ENCODE data around the gene MRPL53.

Gene MRPL53

DNA sequence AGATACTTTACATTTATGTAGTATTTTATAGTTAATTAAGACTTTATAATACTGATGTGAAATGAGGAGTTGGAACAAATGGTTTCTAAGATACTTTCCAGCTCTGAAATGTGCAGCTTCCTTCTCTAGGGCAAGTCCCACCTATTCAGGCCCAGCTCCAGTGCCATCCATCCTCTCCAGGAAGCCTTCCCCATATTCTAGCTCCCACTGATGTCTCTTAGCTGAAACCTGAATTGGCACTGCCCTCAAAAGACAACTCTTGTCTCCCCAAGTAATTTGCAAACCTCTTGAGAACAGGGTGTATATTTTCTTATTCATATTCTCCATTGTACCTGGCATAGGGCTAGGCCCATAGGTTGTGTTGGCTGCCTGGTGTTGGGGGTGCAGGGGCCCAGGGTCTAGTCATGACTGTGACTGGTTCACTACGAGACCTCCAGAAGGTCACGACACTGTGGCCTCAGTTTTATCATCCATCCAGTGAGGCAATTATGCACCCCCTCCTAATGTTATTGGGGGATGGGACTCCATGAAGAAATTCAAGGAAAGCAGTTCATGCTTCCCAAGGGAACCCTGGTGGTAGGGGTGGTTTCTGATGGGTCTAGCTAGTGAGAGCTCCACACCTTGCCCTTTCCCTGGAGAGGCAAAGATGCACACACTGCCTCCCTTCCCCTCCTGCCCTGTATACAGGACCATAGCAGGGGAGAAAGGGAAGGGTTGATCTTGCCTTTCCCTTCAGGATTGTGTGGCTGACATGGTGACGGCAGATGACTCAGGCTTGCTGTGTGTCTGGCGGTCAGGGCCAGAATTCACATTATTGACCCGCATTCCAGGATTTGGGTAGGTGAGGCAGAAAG, 48.1 kb downstream of the MRPL53 start:
- DNase-seq (ENCODE audit: extremely low read depth, low read depth) = no peak
- no peak for TF ChIP-seq CTCF (IDR thresholded peaks at IDR 0.05; ENCODE audit: low read depth, low read length)

DNA sequence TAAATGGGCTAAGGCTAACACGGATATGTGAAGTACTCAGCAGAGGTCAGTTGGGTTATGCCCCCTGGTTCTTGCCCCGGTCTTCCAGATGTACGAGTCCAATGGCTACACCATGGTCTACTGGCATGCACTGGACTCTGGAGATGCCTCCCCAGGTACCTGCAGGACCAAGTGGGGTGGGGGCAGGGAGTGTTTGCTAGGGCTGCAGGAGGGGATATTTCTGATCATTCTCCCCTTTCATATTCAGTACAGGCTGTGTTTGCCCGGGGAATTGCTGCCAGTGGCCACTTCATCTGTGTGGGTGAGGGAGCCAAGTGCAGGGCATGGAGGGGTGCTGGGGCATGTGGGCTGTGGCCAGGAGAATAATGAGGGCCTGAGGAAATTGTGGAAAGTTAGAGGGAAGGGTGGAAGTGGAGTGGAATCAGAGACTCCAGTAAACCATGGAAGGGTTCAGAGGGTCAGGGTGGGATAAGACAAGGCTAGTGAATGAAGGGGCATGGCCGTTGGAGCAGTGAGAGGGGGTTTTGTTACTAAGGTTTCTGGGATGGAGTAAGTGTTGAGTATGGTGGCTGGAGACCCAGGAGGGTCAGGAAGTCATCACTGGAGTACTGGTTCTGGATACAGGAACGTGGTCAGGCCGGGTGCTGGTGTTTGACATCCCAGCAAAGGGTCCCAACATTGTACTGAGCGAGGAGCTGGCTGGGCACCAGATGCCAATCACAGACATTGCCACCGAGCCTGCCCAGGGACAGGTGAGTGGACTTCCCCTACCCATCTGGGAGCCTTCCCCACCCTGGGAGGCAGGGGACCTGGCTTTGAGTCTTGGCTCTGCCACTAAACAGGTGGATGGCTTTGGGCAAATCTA, 49.0 kb downstream of the MRPL53 start:
- no peak for TF ChIP-seq CTCF (IDR thresholded peaks at IDR 0.05; ENCODE audit: low read depth, low read length)
- DNase-seq (ENCODE audit: extremely low read depth, low read depth) = no peak

All from AG09319 (cell line).